Esophagus muscularis mucosa (tissue), 4 donors: ENCODE results near the gene WDR38. TPM values are rescaled to one million over a fixed set of nuclear protein-coding genes. Genes with fewer than 3 reads are reported as not detected.
A peak's percentile ranks its signal among the peaks of the same experiment; 100 is the strongest.

Experiments
- DNase-seq: peaks from one replicate; pipeline ENCODE4 v3.0.0-alpha.2; 2017; ENCODE audit errors: extremely low spot score
- H3K27ac ChIP-seq, 4 donors: fragments of 200-600 bp; sonication (generic); replicated peaks in 1 of 4; 1 replicate in 3 of 4; 2 replicates in 1 of 4; pipeline ENCODE4 v1.5.1; 2016 to 2019; ENCODE audit warnings: mild to moderate bottlenecking in 1 of 4
- H3K27me3 ChIP-seq, 4 donors: fragments of 200-600 bp; sonication (generic); one replicate each; pipeline versions ENCODE4 v1.5.1 to v1.6.0; 2016 to 2019
- H3K36me3 ChIP-seq, 4 donors: fragments of 200-600 bp; sonication (generic); one replicate each; pipeline ENCODE4 v1.5.1; 2016 to 2019
- H3K4me1 ChIP-seq, 4 donors: fragments of 200-600 bp; sonication (generic); one replicate each; pipeline ENCODE4 v1.5.1; 2016 to 2019
- H3K4me3 ChIP-seq, 4 donors: fragments of 200-600 bp; sonication (generic); 1 replicate in 2 of 4; 2 replicates in 2 of 4; pipeline ENCODE4 v1.5.1; 2016 to 2019; ENCODE audit warnings: mild to moderate bottlenecking in 4 of 4, moderate library complexity in 1 of 4
- H3K9me3 ChIP-seq, 4 donors: fragments of 200-600 bp; sonication (generic); 1 replicate in 3 of 4; 2 replicates in 1 of 4; pipeline ENCODE4 v1.5.1; 2016 to 2019
- EP300 ChIP-seq: sonication (generic); formaldehyde crosslinking; IDR thresholded peaks from one replicate; pipeline ENCODE4 v1.6.1; 2017; ENCODE audit warnings: antibody characterized with exemption
- POLR2A ChIP-seq: fragments of 450-650 bp; IDR thresholded peaks from one replicate; pipeline ENCODE4 v1.6.1; 2017; ENCODE audit warnings: antibody characterized with exemption, moderate library complexity, mild to moderate bottlenecking, low read depth
- POLR2AphosphoS5 ChIP-seq, 2 donors: sonication (generic); formaldehyde crosslinking; IDR thresholded peaks; one replicate each; pipeline ENCODE4 v1.6.1; 2017; ENCODE audit warnings: antibody characterized with exemption in 2 of 2
- WGBS: methylation state at CpG from one replicate; pipeline ENCODE4 v1.1.5; 2018; 5-methylcytosine and 5-hydroxymethylcytosine counted together
- intact Hi-C: fragments of 100-400 bp; cut with DNase I; formaldehyde crosslinking; loops from one replicate; pipeline ENCODE4 v1.15.1; 2023
- total RNA-seq, 4 donors: library from RNA; depleted of rRNA; stranded (reverse); fragments of >200 nt; gene quantifications; one replicate each; pipeline versions ENCODE4 v1.1.0 to v1.2.1, GENCODE V29; 2016
- TF ChIP-seq, protein P1 (sequence below), 3 experiments: fragments of 200-600 bp in 2 of 3; fragments of 450-650 bp in 1 of 3; sonication (generic) in 2 of 3; IDR thresholded peaks; one replicate each; pipeline ENCODE4 v1.5.1; 2017 to 2019; ENCODE audit warnings: antibody characterized with exemption in 3 of 3, mild to moderate bottlenecking in 2 of 3, moderate library complexity in 1 of 3

The WDR38 gene, protein sequence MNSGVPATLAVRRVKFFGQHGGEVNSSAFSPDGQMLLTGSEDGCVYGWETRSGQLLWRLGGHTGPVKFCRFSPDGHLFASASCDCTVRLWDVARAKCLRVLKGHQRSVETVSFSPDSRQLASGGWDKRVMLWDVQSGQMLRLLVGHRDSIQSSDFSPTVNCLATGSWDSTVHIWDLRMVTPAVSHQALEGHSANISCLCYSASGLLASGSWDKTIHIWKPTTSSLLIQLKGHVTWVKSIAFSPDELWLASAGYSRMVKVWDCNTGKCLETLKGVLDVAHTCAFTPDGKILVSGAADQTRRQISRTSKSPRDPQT
- under 1 TPM in 1 of 4 donors, not detected in 3; 0.32 TPM for total RNA-seq

DNA sequence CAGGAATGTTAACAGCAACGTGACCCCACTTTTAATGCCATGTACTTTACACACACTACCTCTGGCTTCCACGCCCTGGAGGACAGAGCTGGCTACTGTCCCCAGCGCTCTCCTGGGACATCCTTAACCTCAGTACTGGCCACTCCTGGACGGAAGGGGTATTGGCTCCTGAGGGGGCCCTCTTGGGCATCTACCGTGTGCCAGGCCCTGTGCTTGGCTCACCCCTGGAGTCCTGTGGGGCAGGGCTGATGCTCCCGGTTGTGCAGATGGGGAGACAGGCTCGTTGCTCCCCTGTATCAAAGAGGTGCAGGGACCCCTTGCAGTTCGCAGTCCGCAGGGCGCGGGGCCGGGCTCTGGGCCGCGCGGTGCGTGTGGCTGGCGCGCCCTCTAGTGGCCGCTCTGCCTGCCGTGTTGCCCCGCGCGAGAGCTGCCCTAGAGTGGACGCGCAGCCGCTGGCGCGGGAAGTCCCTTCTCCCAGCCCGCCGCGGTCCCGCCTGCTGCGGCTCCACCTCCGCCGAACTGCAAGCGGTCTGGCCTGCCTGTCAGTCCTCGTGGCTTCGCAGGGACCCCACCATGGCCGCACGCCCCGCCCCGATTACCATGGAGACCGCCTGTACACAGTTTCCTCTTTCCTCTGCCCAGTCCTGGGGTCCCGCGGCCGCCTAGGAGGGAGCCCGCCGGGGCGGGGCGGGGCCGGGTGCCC is at the start of gene WDR38:
Gene WDR38 (plus strand): TSS at position 632 of the 703 bp plus-strand sequence. CDS start 72 bp downstream, outside the sequence.
- peaks cover 10 to 26% (median 21%) of the 10 kb centered on the region in 4 donors for H3K36me3 ChIP-seq
- DNase-seq, result no peak
- peak within 1 kb of the TSS; percentile 53 to 68 (median 60) for H3K27ac ChIP-seq
- H3K4me1 ChIP-seq, result peaks cover 24 to 31% (median 28%) of the 10 kb centered on the region in 4 donors
- TF ChIP-seq POLR2A (no peak), EP300 (no peak), POLR2AphosphoS5 (IDR thresholded peaks at IDR 0.05) (peak; percentile 20 to 31)
- TF ChIP-seq, protein P1, sequence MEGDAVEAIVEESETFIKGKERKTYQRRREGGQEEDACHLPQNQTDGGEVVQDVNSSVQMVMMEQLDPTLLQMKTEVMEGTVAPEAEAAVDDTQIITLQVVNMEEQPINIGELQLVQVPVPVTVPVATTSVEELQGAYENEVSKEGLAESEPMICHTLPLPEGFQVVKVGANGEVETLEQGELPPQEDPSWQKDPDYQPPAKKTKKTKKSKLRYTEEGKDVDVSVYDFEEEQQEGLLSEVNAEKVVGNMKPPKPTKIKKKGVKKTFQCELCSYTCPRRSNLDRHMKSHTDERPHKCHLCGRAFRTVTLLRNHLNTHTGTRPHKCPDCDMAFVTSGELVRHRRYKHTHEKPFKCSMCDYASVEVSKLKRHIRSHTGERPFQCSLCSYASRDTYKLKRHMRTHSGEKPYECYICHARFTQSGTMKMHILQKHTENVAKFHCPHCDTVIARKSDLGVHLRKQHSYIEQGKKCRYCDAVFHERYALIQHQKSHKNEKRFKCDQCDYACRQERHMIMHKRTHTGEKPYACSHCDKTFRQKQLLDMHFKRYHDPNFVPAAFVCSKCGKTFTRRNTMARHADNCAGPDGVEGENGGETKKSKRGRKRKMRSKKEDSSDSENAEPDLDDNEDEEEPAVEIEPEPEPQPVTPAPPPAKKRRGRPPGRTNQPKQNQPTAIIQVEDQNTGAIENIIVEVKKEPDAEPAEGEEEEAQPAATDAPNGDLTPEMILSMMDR (IDR thresholded peaks at IDR 0.05), result peak in 2 of 3 experiments; percentile 96 to 99
- H3K4me3 ChIP-seq, result peak within 1 kb of the TSS; percentile 49 to 63 (median 55)
- H3K9me3 ChIP-seq, result no peaks in the 10 kb centered on the region
- intact Hi-C loops, result loop anchor here (1.0 to 10.0 kb wide), 2 partner anchors 79 to 292 kb away; partner anchors contain the start of gene SCAI
- 16% methylated on average over 4 of the region's 51 CpGs for WGBS
- H3K27me3 ChIP-seq, result no peaks in the 10 kb centered on the region

DNA sequence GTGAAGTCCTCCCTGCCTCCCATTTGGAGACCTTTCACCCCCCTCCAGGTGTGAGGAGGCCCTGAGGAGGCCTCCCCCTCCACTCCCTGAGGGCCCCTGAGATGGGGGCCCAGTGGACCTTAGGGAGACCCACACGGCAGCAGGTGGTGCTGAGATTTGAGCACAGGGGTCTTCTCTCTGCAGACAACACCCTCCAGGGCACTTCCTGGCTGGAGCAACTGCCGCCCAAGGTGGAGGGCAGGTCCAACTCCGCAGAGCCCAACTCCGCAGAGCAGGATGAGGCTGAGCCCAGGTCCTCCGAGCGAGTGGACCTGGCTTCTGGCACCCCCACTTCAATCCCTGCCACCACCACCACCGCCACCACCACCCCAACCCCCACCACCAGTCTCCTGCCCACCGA is 49.3 kb upstream of the WDR38 start:
- Histone ChIP-seq H3K27ac (no peak overlapping the region), H3K4me1 (peaks cover 20 to 24% (median 21%) of the 10 kb centered on the region in 4 donors), H3K9me3 (no peaks in the 10 kb centered on the region), H3K27me3 (no peaks in the 10 kb centered on the region), H3K4me3 (no peak overlapping the region), H3K36me3 (peaks cover 0 to 38% (median 21%) of the 10 kb centered on the region in 4 donors)
- 93% methylated on average over 7 of the region's 8 CpGs for WGBS
- TF ChIP-seq POLR2A, result no peak
- TF ChIP-seq POLR2AphosphoS5 (IDR thresholded peaks at IDR 0.05), result no peak
- TF ChIP-seq, protein P1 (IDR thresholded peaks at IDR 0.05), result no peak
- TF ChIP-seq EP300, result no peak
- no peak for DNase-seq
- intact Hi-C loops, result no loop called here

DNA sequence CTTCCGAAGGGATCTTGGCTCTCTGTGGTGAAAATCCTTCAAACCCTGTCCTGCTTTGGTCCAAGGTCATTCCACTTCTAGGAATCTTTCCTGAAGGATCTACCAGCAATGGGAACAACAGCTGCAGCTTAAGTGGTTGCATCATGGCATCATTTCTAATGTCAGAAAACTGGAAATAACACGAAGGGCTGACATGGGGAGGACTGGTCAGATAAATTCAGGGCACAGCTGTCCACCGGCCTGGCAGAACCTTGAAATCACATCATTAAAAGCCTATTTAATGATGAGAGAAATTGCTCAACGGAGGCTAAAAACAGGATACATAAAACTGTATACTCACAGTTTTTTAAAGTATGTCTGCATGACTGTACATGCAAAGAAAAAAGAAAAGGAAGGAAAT is 48.1 kb upstream of the WDR38 start:
- intact Hi-C loops, result no loop called here
- no peak for DNase-seq
- Histone ChIP-seq H3K36me3 (peaks cover 0 to 47% (median 27%) of the 10 kb centered on the region in 4 donors), H3K4me3 (no peak overlapping the region), H3K4me1 (peaks cover 7 to 12% (median 9%) of the 10 kb centered on the region in 4 donors), H3K9me3 (no peaks in the 10 kb centered on the region), H3K27me3 (no peaks in the 10 kb centered on the region), H3K27ac (no peak overlapping the region)
- TF ChIP-seq EP300, result no peak
- TF ChIP-seq POLR2A, result no peak
- TF ChIP-seq POLR2AphosphoS5 (IDR thresholded peaks at IDR 0.05), result no peak
- TF ChIP-seq, protein P1 (IDR thresholded peaks at IDR 0.05), result no peak
- WGBS, result 61% methylated on average over 4 of the region's 4 CpGs

DNA sequence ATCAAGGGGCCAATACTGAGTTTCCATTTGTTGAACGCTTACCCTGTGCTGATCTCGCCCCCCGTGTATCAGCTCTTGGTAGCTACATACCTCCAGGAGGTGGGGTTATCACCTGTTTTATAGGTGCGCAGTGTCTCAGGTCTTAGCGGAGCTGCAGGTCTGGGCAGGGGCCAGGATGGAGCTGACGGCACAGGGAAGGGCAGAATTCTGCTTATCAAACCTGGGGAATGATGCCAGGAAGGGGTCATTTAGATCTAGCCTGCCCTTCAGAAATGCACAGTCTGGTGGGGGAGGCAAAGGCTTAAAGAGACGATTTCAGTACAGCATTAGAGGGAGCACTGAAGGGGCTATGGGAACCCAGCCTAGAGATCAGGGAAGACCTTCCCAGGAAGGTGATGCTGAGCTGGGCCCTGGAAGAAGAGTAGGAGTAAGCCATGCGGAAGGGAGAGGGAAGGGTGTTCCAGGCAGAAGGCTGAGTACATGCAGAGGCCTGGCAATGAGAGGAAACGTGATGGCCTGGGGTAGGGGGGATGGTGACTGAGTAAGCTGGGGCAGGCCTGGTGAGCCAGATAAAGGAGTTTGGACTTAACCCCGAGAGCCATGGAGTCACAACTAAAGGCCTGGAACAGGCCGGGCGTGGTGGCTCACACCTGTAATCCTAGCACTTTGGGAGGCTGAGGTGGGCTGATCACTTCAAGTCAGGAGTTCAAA is 44.9 kb upstream of the WDR38 start:
- Histone ChIP-seq H3K4me1 (peaks cover 13 to 33% (median 32%) of the 10 kb centered on the region in 4 donors), H3K36me3 (peaks cover 0 to 40% (median 25%) of the 10 kb centered on the region in 4 donors), H3K27ac (no peak overlapping the region), H3K27me3 (no peaks in the 10 kb centered on the region), H3K4me3 (no peak overlapping the region), H3K9me3 (no peaks in the 10 kb centered on the region)
- no peak for DNase-seq
- 92% methylated on average over 9 of the region's 12 CpGs for WGBS
- no peak for TF ChIP-seq EP300
- intact Hi-C loops, result no loop called here

DNA sequence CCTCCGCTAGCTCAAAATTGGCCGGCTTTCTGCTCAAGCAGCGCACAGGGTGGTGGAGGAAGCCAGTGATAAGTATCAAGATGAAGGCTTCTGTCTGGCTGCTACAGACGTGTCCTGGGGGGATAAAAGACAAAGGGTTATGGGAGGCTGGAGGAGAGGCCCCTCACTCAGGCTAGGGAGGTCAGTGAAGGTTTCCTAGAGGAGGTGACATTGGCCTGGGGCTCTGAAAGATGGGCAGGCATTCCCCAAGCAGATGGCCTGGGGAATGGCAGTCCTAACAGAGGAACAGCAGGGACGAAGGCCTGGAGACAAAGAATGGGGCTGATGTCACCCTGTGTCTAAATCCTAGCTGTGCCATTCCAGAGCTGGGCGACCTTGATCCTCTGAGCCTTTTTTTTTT is 44.0 kb upstream of the WDR38 start:
- intact Hi-C loops, result no loop called here
- 98% methylated on average over 6 of the region's 6 CpGs for WGBS
- no peak for DNase-seq
- H3K9me3 ChIP-seq, result no peaks in the 10 kb centered on the region
- peaks cover 0 to 34% (median 25%) of the 10 kb centered on the region in 4 donors for H3K36me3 ChIP-seq
- H3K27me3 ChIP-seq, result no peaks in the 10 kb centered on the region
- H3K4me1 ChIP-seq, result peaks cover 13 to 41% (median 36%) of the 10 kb centered on the region in 4 donors
- TF ChIP-seq POLR2A, result no peak
- no peak for TF ChIP-seq EP300
- TF ChIP-seq, protein P1 (IDR thresholded peaks at IDR 0.05), result no peak
- TF ChIP-seq POLR2AphosphoS5 (IDR thresholded peaks at IDR 0.05), result no peak
- H3K27ac ChIP-seq, result no peak overlapping the region
- no peak overlapping the region for H3K4me3 ChIP-seq
